Measurements from ENCODE around the gene SDHAF2. TPM values are rescaled to one million over a fixed set of nuclear protein-coding genes. Genes with fewer than 3 reads are reported as not detected.

SDHAF2 gene
- total RNA-seq, 4 donors from 2014 or later, result 36.6 to 53.0 (median 48.4) TPM

GRCh38 chr11:61472282-61472681 lies 42.4 kb downstream of the SDHAF2 start:
- 44% methylated on average over 5 of the region's 5 CpGs for WGBS
- H3K9me3 ChIP-seq, result no peaks in the 10 kb centered on the region
- peak overlapping the region; percentile 84 for H3K27ac ChIP-seq
- peaks cover 26% of the 10 kb centered on the region for H3K4me1 ChIP-seq
- no peaks in the 10 kb centered on the region for H3K27me3 ChIP-seq
- H3K36me3 ChIP-seq, result peaks cover 2% of the 10 kb centered on the region
- TF ChIP-seq POLR2A (IDR thresholded peaks at IDR 0.05) (no peak), EP300 (IDR thresholded peaks at IDR 0.05) (no peak), CTCF (IDR thresholded peaks at IDR 0.05) (no peak), POLR2AphosphoS5 (IDR thresholded peaks at IDR 0.05) (no peak)
- DNase-seq (ENCODE audit: low spot score in 2 of 2), result peak; percentile 80 to 88
- no peak overlapping the region for H3K4me3 ChIP-seq

- Histone ChIP-seq H3K27me3 (no peaks in the 10 kb centered on the region), H3K9me3 (no peaks in the 10 kb centered on the region), H3K36me3 (peaks cover 2% of the 10 kb centered on the region), H3K4me1 (peaks cover 32% of the 10 kb centered on the region), H3K27ac (peak overlapping the region; percentile 84), H3K4me3 (no peak overlapping the region)
- TF ChIP-seq EP300 (IDR thresholded peaks at IDR 0.05) (no peak), CTCF (IDR thresholded peaks at IDR 0.05) (no peak), POLR2A (IDR thresholded peaks at IDR 0.05) (no peak), POLR2AphosphoS5 (IDR thresholded peaks at IDR 0.05) (no peak)
- WGBS, result 64% methylated on average over 5 of the region's 5 CpGs
- DNase-seq (ENCODE audit: low spot score in 2 of 2), result no peak
Measured at GRCh38 chr11:61472868-61473267, 42.9 kb downstream of the SDHAF2 start.

GRCh38 chr11:61473370-61474012 lies 43.6 kb downstream of the SDHAF2 start:
- Histone ChIP-seq H3K27me3 (no peaks in the 10 kb centered on the region), H3K36me3 (peaks cover 2% of the 10 kb centered on the region), H3K9me3 (no peaks in the 10 kb centered on the region), H3K27ac (peak overlapping the region; percentile 11), H3K4me3 (no peak overlapping the region), H3K4me1 (peaks cover 32% of the 10 kb centered on the region)
- no peak for DNase-seq (ENCODE audit: low spot score in 2 of 2)
- no peak for TF ChIP-seq CTCF (IDR thresholded peaks at IDR 0.05)
- no peak for TF ChIP-seq POLR2AphosphoS5 (IDR thresholded peaks at IDR 0.05)
- 76% methylated on average over 3 of the region's 3 CpGs for WGBS

- Histone ChIP-seq H3K27ac (peak overlapping the region; percentile 11), H3K4me3 (no peak overlapping the region), H3K4me1 (peaks cover 32% of the 10 kb centered on the region), H3K27me3 (no peaks in the 10 kb centered on the region), H3K9me3 (no peaks in the 10 kb centered on the region), H3K36me3 (peaks cover 2% of the 10 kb centered on the region)
- TF ChIP-seq EP300 (IDR thresholded peaks at IDR 0.05), result no peak
- TF ChIP-seq POLR2AphosphoS5 (IDR thresholded peaks at IDR 0.05), result no peak
- TF ChIP-seq POLR2A (IDR thresholded peaks at IDR 0.05), result no peak
- TF ChIP-seq CTCF (IDR thresholded peaks at IDR 0.05), result no peak
- 87% methylated on average over 6 of the region's 6 CpGs for WGBS
- no peak for DNase-seq (ENCODE audit: low spot score in 2 of 2)
Measured at GRCh38 chr11:61474013-61474643, 44.2 kb downstream of the SDHAF2 start.

GRCh38 chr11:61475433-61475832 lies 45.5 kb downstream of the SDHAF2 start:
- WGBS, result 73% methylated on average over 1 of the region's 1 CpG
- H3K27me3 ChIP-seq, result no peaks in the 10 kb centered on the region
- no peaks in the 10 kb centered on the region for H3K36me3 ChIP-seq
- H3K4me1 ChIP-seq, result peaks cover 32% of the 10 kb centered on the region
- no peak for TF ChIP-seq EP300 (IDR thresholded peaks at IDR 0.05)
- no peak for TF ChIP-seq CTCF (IDR thresholded peaks at IDR 0.05)
- TF ChIP-seq POLR2AphosphoS5 (IDR thresholded peaks at IDR 0.05), result no peak
- TF ChIP-seq POLR2A (IDR thresholded peaks at IDR 0.05), result no peak
- H3K4me3 ChIP-seq, result no peak overlapping the region
- no peaks in the 10 kb centered on the region for H3K9me3 ChIP-seq
- no peak overlapping the region for H3K27ac ChIP-seq
- DNase-seq (ENCODE audit: low spot score in 2 of 2), result no peak
